Endodermal cell (in vitro differentiated cells): ENCODE data around the gene SBF2. TPM values are rescaled to one million over a fixed set of nuclear protein-coding genes. Genes with fewer than 3 reads are reported as not detected.

Source experiments
- DNase-seq: peaks from one replicate; pipeline ENCODE4 v3.0.0-alpha.2; 2017
- H3K27ac ChIP-seq: 2 replicates; pipeline ENCODE4 v1.5.1; 2013; ENCODE audit warnings: mild to moderate bottlenecking, low read depth, low read length, moderate library complexity
- H3K27me3 ChIP-seq: 2 replicates; pipeline ENCODE4 v1.6.1; 2013; ENCODE audit warnings: mild to moderate bottlenecking, low read length, moderate library complexity; ENCODE audit not compliant: insufficient read depth, control insufficient read depth, poor library complexity, severe bottlenecking
- H3K36me3 ChIP-seq: 2 replicates; pipeline ENCODE4 v1.7.0; 2013; ENCODE audit warnings: mild to moderate bottlenecking, low read length, moderate library complexity; ENCODE audit not compliant: control insufficient read depth, insufficient read depth
- H3K4me1 ChIP-seq: one replicate; pipeline ENCODE4 v1.7.0; 2013; ENCODE audit warnings: low read length; ENCODE audit not compliant: control insufficient read depth, insufficient read depth
- H3K4me3 ChIP-seq: 2 replicates; pipeline ENCODE4 v1.5.1; 2013; ENCODE audit warnings: mild to moderate bottlenecking, low read length, moderate library complexity
- H3K9ac ChIP-seq: 2 replicates; pipeline ENCODE4 v1.6.1; 2013; ENCODE audit warnings: mild to moderate bottlenecking, low read length, moderate library complexity; ENCODE audit not compliant: poor library complexity, severe bottlenecking; ENCODE audit errors: extremely low read depth
- H3K9me3 ChIP-seq: 2 replicates; pipeline ENCODE4 v1.6.1; 2013; ENCODE audit warnings: mild to moderate bottlenecking, low read length, moderate library complexity; ENCODE audit not compliant: control insufficient read depth
- H3K27ac Mint-ChIP-seq: 2 replicates; pipeline ENCODE4 v1.8.0; 2020; ENCODE audit warnings: mixed read lengths
- H3K27me3 Mint-ChIP-seq: 2 replicates; pipeline ENCODE4 v1.8.0; 2021; ENCODE audit warnings: mild to moderate bottlenecking, mixed read lengths; ENCODE audit not compliant: insufficient read depth
- H3K36me3 Mint-ChIP-seq: 2 replicates; pipeline ENCODE4 v1.8.0; 2020; ENCODE audit warnings: low read depth, mixed read lengths
- H3K4me1 Mint-ChIP-seq: 2 replicates; pipeline ENCODE4 v1.8.0; 2020; ENCODE audit warnings: mixed read lengths
- H3K4me3 Mint-ChIP-seq: 2 replicates; pipeline ENCODE4 v1.8.0; 2020; ENCODE audit warnings: mild to moderate bottlenecking, moderate library complexity, mixed read lengths
- H3K9me3 Mint-ChIP-seq: 2 replicates; pipeline ENCODE4 v1.8.0; 2020; ENCODE audit warnings: mild to moderate bottlenecking, mixed read lengths
- CTCF ChIP-seq: fragments of 200-600 bp; sonication (generic); conservative IDR thresholded peaks from 2 replicates; pipeline ENCODE4 v1.5.0; 2021; ENCODE audit warnings: antibody characterized with exemption, mild to moderate bottlenecking
- WGBS, 2 experiments: methylation state at CpG; one replicate each; pipeline versions ENCODE4 v1.1.5 to v1.1.7; 2013; ENCODE audit warnings: missing lambda C conversion rate in 2 of 2, mixed read lengths in 1 of 2; ENCODE audit not compliant: insufficient coverage in 1 of 2, insufficient read length in 1 of 2; 5-methylcytosine and 5-hydroxymethylcytosine counted together
- total RNA-seq, 2 donors: library from RNA; stranded (reverse); fragmentation: NEBNext Ultra II Directional in 1 of 2; extraction: Animal tissue kit (Norgen Biotek cat#: 25700) in 1 of 2; gene quantifications; 2 replicates in 1 of 2; 3 replicates in 1 of 2; pipeline ENCODE4 v1.2.1, GENCODE V29; 2021

Gene SBF2
- total RNA-seq, 2 donors from 2014 or later: 27.1 to 32.5 TPM

- no peak for TF ChIP-seq CTCF
- H3K4me3 Mint-ChIP-seq: no peak overlapping the region
- 83 to 100% methylated on average over 2 to 5 of the region's 5 CpGs for WGBS, 2 experiments
- H3K27ac Mint-ChIP-seq: no peak overlapping the region
- Histone ChIP-seq H3K27me3 (no peaks in the 10 kb centered on the region), H3K9me3 (no peaks in the 10 kb centered on the region), H3K4me3 (no peak overlapping the region), H3K27ac (peak overlapping the region; percentile 74), H3K36me3 (no peaks in the 10 kb centered on the region), H3K9ac (no peak overlapping the region), H3K4me1 (peaks cover 10% of the 10 kb centered on the region)
- DNase-seq: peak; percentile 88
- H3K27me3 Mint-ChIP-seq: no peaks in the 10 kb centered on the region
- H3K4me1 Mint-ChIP-seq: peaks cover 17% of the 10 kb centered on the region
- H3K9me3 Mint-ChIP-seq: no peaks in the 10 kb centered on the region
- H3K36me3 Mint-ChIP-seq: no peaks in the 10 kb centered on the region
Measured at GRCh38 chr11:9765320-9766101, 528.5 kb downstream of the SBF2 start.

- H3K4me3 ChIP-seq: no peak overlapping the region
- no peaks in the 10 kb centered on the region for H3K9me3 ChIP-seq
- H3K27ac ChIP-seq: no peak overlapping the region
- peaks cover 10% of the 10 kb centered on the region for H3K4me1 ChIP-seq
- no peak for DNase-seq
- H3K9me3 Mint-ChIP-seq: no peaks in the 10 kb centered on the region
- H3K27ac Mint-ChIP-seq: no peak overlapping the region
- H3K36me3 Mint-ChIP-seq: no peaks in the 10 kb centered on the region
- H3K9ac ChIP-seq: no peak overlapping the region
- TF ChIP-seq CTCF: no peak
- no peaks in the 10 kb centered on the region for H3K27me3 ChIP-seq
- WGBS, 2 experiments: 83 to 100% methylated on average over 1 of the region's 1 CpG
- peaks cover 23% of the 10 kb centered on the region for H3K4me1 Mint-ChIP-seq
- no peaks in the 10 kb centered on the region for H3K36me3 ChIP-seq
- H3K27me3 Mint-ChIP-seq: no peaks in the 10 kb centered on the region
- H3K4me3 Mint-ChIP-seq: no peak overlapping the region
Measured at GRCh38 chr11:9763301-9763700, 530.7 kb downstream of the SBF2 start.

GRCh38 chr11:9762531-9762930 lies 531.5 kb downstream of the SBF2 start:
- H3K27me3 Mint-ChIP-seq: no peaks in the 10 kb centered on the region

More at GRCh38 chr11:9762531-9762930, 531.5 kb downstream of the SBF2 start:
- Mint-ChIP-seq H3K4me3 (no peak overlapping the region), H3K9me3 (no peaks in the 10 kb centered on the region), H3K4me1 (peaks cover 26% of the 10 kb centered on the region), H3K36me3 (no peaks in the 10 kb centered on the region), H3K27ac (no peak overlapping the region)
- no peaks in the 10 kb centered on the region for H3K9me3 ChIP-seq
- no peaks in the 10 kb centered on the region for H3K27me3 ChIP-seq
- peaks cover 10% of the 10 kb centered on the region for H3K4me1 ChIP-seq
- H3K27ac ChIP-seq: no peak overlapping the region
- no peak for DNase-seq
- no peaks in the 10 kb centered on the region for H3K36me3 ChIP-seq
- H3K9ac ChIP-seq: no peak overlapping the region
- H3K4me3 ChIP-seq: no peak overlapping the region
- 89 to 94% methylated on average over 4 of the region's 4 CpGs for WGBS, 2 experiments
- no peak for TF ChIP-seq CTCF
